MM.1S (cell line): ENCODE results near the gene FAXDC2.

Experiments
- EZH2phosphoT487 ChIP-seq: fragments of 300-600 bp; sonication (generic); IDR thresholded peaks from 2 replicates; pipeline ENCODE4 v1.6.1; 2018; ENCODE audit warnings: antibody characterized with exemption, low read length
- TF ChIP-seq, protein P1 (sequence below): fragments of 300-600 bp; sonication (generic); IDR thresholded peaks from 2 replicates; pipeline ENCODE4 v1.5.1; 2016; ENCODE audit warnings: antibody characterized with exemption, low read length, mixed read lengths

DNA sequence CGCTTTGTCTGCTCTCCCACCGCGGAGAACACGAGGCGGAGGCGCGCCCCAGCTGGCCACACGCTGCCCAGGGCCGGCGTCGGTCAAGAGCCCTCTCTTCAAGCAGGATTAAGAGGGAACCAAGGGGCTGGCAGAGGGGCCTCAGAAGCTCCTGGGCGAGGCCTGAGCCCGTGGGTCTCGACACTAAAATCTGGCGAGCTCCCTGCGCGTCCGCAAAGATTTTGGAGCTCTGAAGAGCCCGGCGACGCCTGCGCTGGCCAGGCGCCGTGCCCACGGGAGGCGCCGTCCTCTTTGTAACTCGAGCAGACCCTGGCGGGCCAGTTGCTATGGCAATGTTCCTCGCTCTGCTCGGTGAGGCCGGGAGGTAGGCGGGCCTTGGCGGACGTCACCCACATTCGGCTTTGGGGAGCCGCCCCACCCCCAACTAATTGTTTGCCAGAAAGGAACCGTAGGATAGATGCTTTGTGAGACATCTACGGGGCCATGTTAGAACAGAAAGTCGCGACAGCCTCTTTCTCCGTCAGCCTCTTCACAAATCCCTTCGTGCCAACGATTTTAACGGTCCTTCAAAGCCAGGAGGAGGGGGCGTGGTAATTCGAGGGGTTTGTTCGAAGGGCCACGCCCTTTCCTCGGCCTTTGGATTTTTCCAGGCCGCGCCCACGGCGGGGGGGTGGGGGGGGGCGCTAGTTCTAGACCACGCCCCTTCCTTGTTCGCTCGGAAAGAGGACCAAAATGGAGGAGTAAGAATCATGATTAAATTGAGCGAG lies 7.3 kb upstream of the FAXDC2 start:
- TF ChIP-seq EZH2phosphoT487 = no peak
- TF ChIP-seq, protein P1, sequence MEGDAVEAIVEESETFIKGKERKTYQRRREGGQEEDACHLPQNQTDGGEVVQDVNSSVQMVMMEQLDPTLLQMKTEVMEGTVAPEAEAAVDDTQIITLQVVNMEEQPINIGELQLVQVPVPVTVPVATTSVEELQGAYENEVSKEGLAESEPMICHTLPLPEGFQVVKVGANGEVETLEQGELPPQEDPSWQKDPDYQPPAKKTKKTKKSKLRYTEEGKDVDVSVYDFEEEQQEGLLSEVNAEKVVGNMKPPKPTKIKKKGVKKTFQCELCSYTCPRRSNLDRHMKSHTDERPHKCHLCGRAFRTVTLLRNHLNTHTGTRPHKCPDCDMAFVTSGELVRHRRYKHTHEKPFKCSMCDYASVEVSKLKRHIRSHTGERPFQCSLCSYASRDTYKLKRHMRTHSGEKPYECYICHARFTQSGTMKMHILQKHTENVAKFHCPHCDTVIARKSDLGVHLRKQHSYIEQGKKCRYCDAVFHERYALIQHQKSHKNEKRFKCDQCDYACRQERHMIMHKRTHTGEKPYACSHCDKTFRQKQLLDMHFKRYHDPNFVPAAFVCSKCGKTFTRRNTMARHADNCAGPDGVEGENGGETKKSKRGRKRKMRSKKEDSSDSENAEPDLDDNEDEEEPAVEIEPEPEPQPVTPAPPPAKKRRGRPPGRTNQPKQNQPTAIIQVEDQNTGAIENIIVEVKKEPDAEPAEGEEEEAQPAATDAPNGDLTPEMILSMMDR = peak; percentile 15; the same call in 1 of the 2 replicates
